SHP77 treated with DMSO at 0.1 percent for 48 hours (cell line): ENCODE results near the gene LRMDA.
"Not testable (repeated sequence)": the region's sequence is repeated elsewhere in the genome, so short reads cannot be mapped to it uniquely, and the experiment has no call there.

Experiments used
- DNase-seq: peaks from one replicate; lab custom pipeline; 2025; lab: John Stamatoyannopoulos, UW

Gene LRMDA

GRCh38 chr10:76509446-76509845 is 1078.0 kb downstream of the LRMDA start:
- DNase-seq = no peak

GRCh38 chr10:76514321-76514720 is 1082.9 kb downstream of the LRMDA start:
- no peak for DNase-seq

GRCh38 chr10:76514869-76515268 is 1083.4 kb downstream of the LRMDA start:
- DNase-seq = no peak

GRCh38 chr10:76522547-76522946 is 1091.1 kb downstream of the LRMDA start:
- no peak for DNase-seq

- DNase-seq = no peak
Observed at GRCh38 chr10:76523246-76523645, 1091.8 kb downstream of the LRMDA start.

- no peak for DNase-seq
Observed at GRCh38 chr10:76523791-76524351, 1092.4 kb downstream of the LRMDA start.

GRCh38 chr10:76526833-76527232 is 1095.4 kb downstream of the LRMDA start:
- not testable (repeated sequence) for DNase-seq

- DNase-seq = no peak
Observed at GRCh38 chr10:76540331-76540730, 1108.9 kb downstream of the LRMDA start.

GRCh38 chr10:76540786-76541185 is 1109.4 kb downstream of the LRMDA start:
- no peak for DNase-seq

GRCh38 chr10:76541852-76542251 is 1110.4 kb downstream of the LRMDA start:
- DNase-seq = no peak

- DNase-seq = no peak
Observed at GRCh38 chr10:76542307-76542930, 1111.0 kb downstream of the LRMDA start.

- no peak for DNase-seq
Observed at GRCh38 chr10:76543655-76544054, 1112.2 kb downstream of the LRMDA start.

- DNase-seq = no peak
Observed at GRCh38 chr10:76544789-76545188, 1113.4 kb downstream of the LRMDA start.

- no peak for DNase-seq
Observed at GRCh38 chr10:76546411-76546810, 1115.0 kb downstream of the LRMDA start.

GRCh38 chr10:76547352-76547972 is 1116.0 kb downstream of the LRMDA start:
- DNase-seq = peak; percentile 24

- no peak for DNase-seq
Observed at GRCh38 chr10:76548716-76549115, 1117.3 kb downstream of the LRMDA start.

GRCh38 chr10:76549171-76549570 is 1117.7 kb downstream of the LRMDA start:
- DNase-seq = no peak

- DNase-seq = no peak
Observed at GRCh38 chr10:76550806-76551205, 1119.4 kb downstream of the LRMDA start.

GRCh38 chr10:76552091-76552873 is 1120.9 kb downstream of the LRMDA start:
- DNase-seq = no peak

- no peak for DNase-seq
Observed at GRCh38 chr10:76553263-76554032, 1122.0 kb downstream of the LRMDA start.

- no peak for DNase-seq
Observed at GRCh38 chr10:76554033-76554408, 1122.6 kb downstream of the LRMDA start.

GRCh38 chr10:76554478-76554877 is 1123.1 kb downstream of the LRMDA start:
- no peak for DNase-seq
